Esophagus squamous epithelium (tissue), 5 donors: Measurements from ENCODE around the gene KLRD1. TPM values are rescaled to one million over a fixed set of nuclear protein-coding genes. Genes with fewer than 3 reads are reported as not detected.

Source experiments
- DNase-seq: peaks from one replicate; lab custom pipeline; 2025; lab: John Stamatoyannopoulos, UW
- H3K27ac ChIP-seq, 4 donors: fragments of 200-600 bp; sonication (generic); one replicate each; pipeline ENCODE4 v1.5.1; 2016 to 2019; ENCODE audit warnings: mild to moderate bottlenecking in 1 of 4
- H3K27me3 ChIP-seq, 4 donors: fragments of 200-600 bp; sonication (generic); 1 replicate in 3 of 4; 2 replicates in 1 of 4; pipeline versions ENCODE4 v1.5.1 to v1.6.0; 2017 to 2021; ENCODE audit warnings: antibody characterized with exemption in 1 of 4
- H3K36me3 ChIP-seq, 3 donors: fragments of 200-600 bp; sonication (generic); one replicate each; pipeline ENCODE4 v1.5.1; 2016 to 2019
- H3K4me1 ChIP-seq, 3 donors: fragments of 200-600 bp; sonication (generic); one replicate each; pipeline ENCODE4 v1.5.1; 2017 to 2019
- H3K4me3 ChIP-seq, 4 donors: fragments of 200-600 bp; sonication (generic); 1 replicate in 3 of 4; 2 replicates in 1 of 4; pipeline ENCODE4 v1.5.1; 2016 to 2019; ENCODE audit warnings: mild to moderate bottlenecking in 2 of 4, moderate library complexity in 1 of 4
- H3K9me3 ChIP-seq, 3 donors: fragments of 200-600 bp; sonication (generic); one replicate each; pipeline ENCODE4 v1.5.1; 2016 to 2019
- POLR2A ChIP-seq, 4 donors: fragments of 450-650 bp; IDR thresholded peaks; one replicate each; pipeline ENCODE4 v1.6.1; 2017; ENCODE audit warnings: antibody characterized with exemption in 4 of 4, mild to moderate bottlenecking in 4 of 4, moderate library complexity in 3 of 4
- WGBS, 2 donors: methylation state at CpG; one replicate each; pipeline ENCODE4 v1.1.5; 2018; 5-methylcytosine and 5-hydroxymethylcytosine counted together
- intact Hi-C: fragments of 100-400 bp; cut with DNase I; formaldehyde crosslinking; loops from one replicate; pipeline ENCODE4 v1.15.0; 2022
- total RNA-seq, 4 donors: library from RNA; depleted of rRNA; stranded (reverse); fragments of >200 nt; gene quantifications; one replicate each; pipeline ENCODE4 v1.1.0, GENCODE V29; 2016
- TF ChIP-seq, protein P1 (sequence below), 6 experiments: fragments of 450-650 bp in 4 of 6; fragments of 200-600 bp in 2 of 6; sonication (generic) in 2 of 6; IDR thresholded peaks; one replicate each; pipeline ENCODE4 v1.5.1; 2016 to 2019; ENCODE audit warnings: antibody characterized with exemption in 6 of 6, mild to moderate bottlenecking in 4 of 6, moderate library complexity in 4 of 6
- donor health status: DM: yes; HTN: yes; CAD: no.

Gene KLRD1
- total RNA-seq, 4 donors from 2014 or later, result 0.92 to 2.3 (median 1.6) TPM

DNA sequence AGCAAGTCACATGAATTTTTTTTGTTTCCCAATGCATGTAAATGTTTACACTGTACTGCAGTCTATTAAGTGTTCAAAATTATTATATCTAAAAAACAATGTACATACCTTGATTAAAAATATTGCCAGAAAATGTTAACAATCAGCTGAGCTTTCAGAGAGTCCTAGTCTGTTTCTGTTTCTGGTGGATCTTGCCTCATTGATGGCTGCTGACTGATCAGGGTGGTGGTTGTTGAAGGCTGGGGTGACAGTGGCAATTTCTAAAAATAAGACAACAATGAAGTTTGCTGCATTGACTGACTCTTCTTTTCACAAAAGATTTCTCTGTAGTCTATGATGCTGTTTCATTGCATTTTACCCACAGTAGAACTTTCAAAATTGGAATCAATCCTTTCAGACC is 16.6 kb upstream of the KLRD1 start:
- no peaks in the 10 kb centered on the region for H3K27me3 ChIP-seq
- intact Hi-C loops, result no loop called here
- no peak for DNase-seq

DNA sequence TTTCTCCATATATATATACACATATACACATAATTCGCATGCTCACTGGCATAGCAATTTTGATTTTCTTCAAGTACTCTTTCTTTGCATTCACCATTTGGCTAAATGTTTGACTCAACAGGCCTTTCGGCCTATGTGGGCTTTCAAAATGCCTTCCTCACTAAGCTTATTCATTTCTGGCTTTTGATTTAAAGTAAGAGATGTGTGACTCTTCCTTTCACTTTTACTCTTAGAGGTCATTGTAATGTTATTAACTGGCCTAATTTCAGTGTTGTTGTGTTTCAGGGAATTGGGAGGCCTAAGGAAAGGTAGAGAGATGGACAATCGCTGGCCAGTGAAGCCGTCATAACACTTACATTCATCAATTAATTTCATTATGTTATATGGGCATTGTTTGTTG is 14.5 kb upstream of the KLRD1 start:
- H3K4me3 ChIP-seq, result no peak overlapping the region
- DNase-seq, result no peak
- 80 to 82% methylated on average over 4 of the region's 4 CpGs for WGBS, 2 donors
- H3K27me3 ChIP-seq, result no peaks in the 10 kb centered on the region
- no peaks in the 10 kb centered on the region for H3K9me3 ChIP-seq
- H3K36me3 ChIP-seq, result no peaks in the 10 kb centered on the region
- no peaks in the 10 kb centered on the region for H3K4me1 ChIP-seq
- intact Hi-C loops, result no loop called here
- no peak overlapping the region for H3K27ac ChIP-seq
- TF ChIP-seq POLR2A (IDR thresholded peaks at IDR 0.05), result no peak
- TF ChIP-seq, protein P1, sequence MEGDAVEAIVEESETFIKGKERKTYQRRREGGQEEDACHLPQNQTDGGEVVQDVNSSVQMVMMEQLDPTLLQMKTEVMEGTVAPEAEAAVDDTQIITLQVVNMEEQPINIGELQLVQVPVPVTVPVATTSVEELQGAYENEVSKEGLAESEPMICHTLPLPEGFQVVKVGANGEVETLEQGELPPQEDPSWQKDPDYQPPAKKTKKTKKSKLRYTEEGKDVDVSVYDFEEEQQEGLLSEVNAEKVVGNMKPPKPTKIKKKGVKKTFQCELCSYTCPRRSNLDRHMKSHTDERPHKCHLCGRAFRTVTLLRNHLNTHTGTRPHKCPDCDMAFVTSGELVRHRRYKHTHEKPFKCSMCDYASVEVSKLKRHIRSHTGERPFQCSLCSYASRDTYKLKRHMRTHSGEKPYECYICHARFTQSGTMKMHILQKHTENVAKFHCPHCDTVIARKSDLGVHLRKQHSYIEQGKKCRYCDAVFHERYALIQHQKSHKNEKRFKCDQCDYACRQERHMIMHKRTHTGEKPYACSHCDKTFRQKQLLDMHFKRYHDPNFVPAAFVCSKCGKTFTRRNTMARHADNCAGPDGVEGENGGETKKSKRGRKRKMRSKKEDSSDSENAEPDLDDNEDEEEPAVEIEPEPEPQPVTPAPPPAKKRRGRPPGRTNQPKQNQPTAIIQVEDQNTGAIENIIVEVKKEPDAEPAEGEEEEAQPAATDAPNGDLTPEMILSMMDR (IDR thresholded peaks at IDR 0.05), result no peak

More for the DNA sequence above, 16.6 kb upstream of the KLRD1 start:
- Histone ChIP-seq H3K9me3 (no peaks in the 10 kb centered on the region), H3K4me3 (no peak overlapping the region), H3K4me1 (no peaks in the 10 kb centered on the region), H3K36me3 (no peaks in the 10 kb centered on the region), H3K27ac (no peak overlapping the region)
- TF ChIP-seq, protein P1 (IDR thresholded peaks at IDR 0.05), result no peak
- TF ChIP-seq POLR2A (IDR thresholded peaks at IDR 0.05), result no peak

DNA sequence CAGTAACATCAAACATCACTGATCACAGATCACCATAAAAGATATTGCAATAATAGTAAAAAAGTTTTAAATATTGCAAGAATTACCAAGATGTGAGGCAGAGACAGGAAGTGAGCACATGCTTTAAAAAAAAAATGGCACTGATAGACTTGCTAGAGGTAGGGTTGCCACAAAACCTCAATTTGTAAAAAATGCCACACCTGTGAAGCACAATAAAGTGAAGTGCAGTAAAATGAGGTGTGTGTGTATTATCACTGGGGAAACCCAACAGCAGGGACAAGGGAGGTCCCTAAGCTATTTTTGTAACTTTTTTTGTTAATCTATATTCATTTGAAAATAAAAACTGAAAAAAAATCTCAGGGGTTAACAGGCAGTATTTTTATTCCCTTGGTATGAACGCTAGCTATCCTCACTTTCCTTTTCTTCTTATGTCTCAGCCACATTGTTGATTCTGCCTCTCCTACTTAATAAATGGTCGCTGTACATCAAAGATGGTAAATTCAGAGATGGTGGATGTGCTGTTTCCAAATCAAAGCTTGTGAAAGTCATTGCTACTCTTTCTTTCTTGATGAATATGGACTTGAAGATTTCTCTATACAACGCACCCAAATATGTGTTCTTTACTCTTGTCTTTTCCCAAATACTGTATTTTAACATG is 14.0 kb upstream of the KLRD1 start:
- 73 to 79% methylated on average over 3 of the region's 3 CpGs for WGBS, 2 donors
- DNase-seq, result no peak
- no peaks in the 10 kb centered on the region for H3K27me3 ChIP-seq
- no peaks in the 10 kb centered on the region for H3K4me1 ChIP-seq
- intact Hi-C loops, result no loop called here
- no peak overlapping the region for H3K27ac ChIP-seq
- H3K4me3 ChIP-seq, result no peak overlapping the region
- H3K36me3 ChIP-seq, result no peaks in the 10 kb centered on the region
- TF ChIP-seq POLR2A (IDR thresholded peaks at IDR 0.05), result no peak
- TF ChIP-seq, protein P1 (IDR thresholded peaks at IDR 0.05), result no peak
- no peaks in the 10 kb centered on the region for H3K9me3 ChIP-seq

DNA sequence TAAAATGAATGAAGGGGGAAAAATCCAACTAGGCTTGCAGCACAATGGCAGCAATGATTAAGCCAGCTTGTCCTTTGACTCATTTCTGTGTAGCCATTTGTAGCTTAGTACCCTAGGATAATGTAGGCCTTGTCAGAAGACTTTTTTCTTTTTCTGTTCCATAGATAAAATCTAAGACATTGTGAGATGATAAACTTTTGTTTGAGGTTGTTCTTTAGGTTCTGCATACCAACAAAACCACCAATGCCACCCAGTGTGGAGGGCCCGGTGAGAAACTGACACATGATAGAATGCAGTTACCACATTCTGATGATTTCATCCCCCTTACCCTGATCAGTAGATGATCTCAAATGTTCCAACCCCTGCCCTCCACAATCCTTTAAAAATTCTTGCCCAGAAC is 6.6 kb upstream of the KLRD1 start:
- Histone ChIP-seq H3K27ac (no peak overlapping the region), H3K36me3 (no peaks in the 10 kb centered on the region), H3K4me3 (no peak overlapping the region), H3K27me3 (no peaks in the 10 kb centered on the region), H3K4me1 (no peaks in the 10 kb centered on the region), H3K9me3 (no peaks in the 10 kb centered on the region)
- TF ChIP-seq POLR2A (IDR thresholded peaks at IDR 0.05), result no peak
- TF ChIP-seq, protein P1 (IDR thresholded peaks at IDR 0.05), result no peak
- no peak for DNase-seq
- 76 to 89% methylated on average over 1 of the region's 1 CpG for WGBS, 2 donors
- intact Hi-C loops, result no loop called here

DNA sequence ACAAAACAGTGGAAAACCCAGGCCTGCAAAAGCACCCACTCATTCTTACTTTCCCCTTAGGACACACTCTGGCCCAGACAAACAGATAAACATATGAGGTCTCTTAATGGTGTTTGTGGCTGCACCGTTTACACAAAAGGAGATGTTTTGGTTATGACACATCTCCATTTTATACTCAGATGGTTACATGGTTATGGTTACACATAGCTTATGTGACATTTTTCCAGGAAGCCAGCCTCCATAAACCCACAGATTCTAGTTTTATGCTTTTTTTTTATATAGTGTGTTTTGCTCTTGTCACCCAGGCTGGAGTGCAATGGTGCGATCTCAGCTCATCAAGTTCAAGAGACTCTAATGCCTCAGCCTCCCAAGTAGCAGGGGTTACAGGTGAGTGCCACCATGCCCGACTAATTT is 3.5 kb upstream of the KLRD1 start:
- TF ChIP-seq, protein P1 (IDR thresholded peaks at IDR 0.05), result no peak
- no peak for TF ChIP-seq POLR2A (IDR thresholded peaks at IDR 0.05)
- 75 to 81% methylated on average over 3 of the region's 3 CpGs for WGBS, 2 donors
- Histone ChIP-seq H3K27me3 (no peaks in the 10 kb centered on the region), H3K4me3 (no peak overlapping the region), H3K36me3 (no peaks in the 10 kb centered on the region), H3K27ac (no peak overlapping the region), H3K4me1 (no peaks in the 10 kb centered on the region), H3K9me3 (no peaks in the 10 kb centered on the region)
- no peak for DNase-seq
- intact Hi-C loops, result no loop called here
